GM19324 (cell line): ENCODE data around the gene MUSTN1.

Experiments used
- ATAC-seq: cut with Tn5 transposase; IDR thresholded peaks from one replicate; pipeline ENCODE4 v1.9.1; 2021; ENCODE audit warnings: mild to moderate bottlenecking, moderate library complexity; ENCODE audit not compliant: unreplicated experiment, low FRiP score

MUSTN1 gene

GRCh38 chr3:52834871-52835501 is at the start of gene MUSTN1:
TSS of gene MUSTN1 (minus strand) at chr3:52835019. CDS start at chr3:52834948, 71 bp downstream.
- no peak for ATAC-seq

- ATAC-seq, result no peak
Measured at GRCh38 chr3:52882377-52882776, 47.6 kb upstream of the MUSTN1 start.

GRCh38 chr3:52881871-52882270 is 47.1 kb upstream of the MUSTN1 start:
- ATAC-seq, result no peak

GRCh38 chr3:52880474-52880873 is 45.7 kb upstream of the MUSTN1 start:
- no peak for ATAC-seq

GRCh38 chr3:52880047-52880446 is 45.2 kb upstream of the MUSTN1 start:
- ATAC-seq, result no peak

- ATAC-seq, result no peak
Measured at GRCh38 chr3:52879581-52879980, 44.8 kb upstream of the MUSTN1 start.

GRCh38 chr3:52879090-52879489 is 44.3 kb upstream of the MUSTN1 start:
- no peak for ATAC-seq

GRCh38 chr3:52877085-52877484 is 42.3 kb upstream of the MUSTN1 start:
- no peak for ATAC-seq

GRCh38 chr3:52874864-52875587 is 40.2 kb upstream of the MUSTN1 start:
- no peak for ATAC-seq

- ATAC-seq, result no peak
Measured at GRCh38 chr3:52874160-52874701, 39.4 kb upstream of the MUSTN1 start.

- ATAC-seq, result no peak
Measured at GRCh38 chr3:52873433-52874159, 38.8 kb upstream of the MUSTN1 start.

GRCh38 chr3:52872245-52872644 is 37.4 kb upstream of the MUSTN1 start:
- ATAC-seq, result no peak

GRCh38 chr3:52871761-52872160 is 36.9 kb upstream of the MUSTN1 start:
- no peak for ATAC-seq

GRCh38 chr3:52870471-52870870 is 35.7 kb upstream of the MUSTN1 start:
- ATAC-seq, result no peak

GRCh38 chr3:52866427-52866826 is 31.6 kb upstream of the MUSTN1 start:
- no peak for ATAC-seq

GRCh38 chr3:52865994-52866393 is 31.2 kb upstream of the MUSTN1 start:
- no peak for ATAC-seq

- ATAC-seq, result no peak
Measured at GRCh38 chr3:52860424-52860768, 25.6 kb upstream of the MUSTN1 start.

GRCh38 chr3:52859686-52860423 is 25.0 kb upstream of the MUSTN1 start:
- ATAC-seq, result no peak

- ATAC-seq, result no peak
Measured at GRCh38 chr3:52857864-52858263, 23.0 kb upstream of the MUSTN1 start.

GRCh38 chr3:52857133-52857532 is 22.3 kb upstream of the MUSTN1 start:
- no peak for ATAC-seq

GRCh38 chr3:52856666-52857065 is 21.8 kb upstream of the MUSTN1 start:
- no peak for ATAC-seq
